DOHH2 (cell line): ENCODE measurements around the gene TRAF2.

ENCODE experiments used
- EZH2phosphoT487 ChIP-seq: fragments of 200-600 bp; sonication (generic); IDR thresholded peaks from 2 replicates; pipeline ENCODE4 v1.6.1; 2017; ENCODE audit warnings: borderline replicate concordance, mild to moderate bottlenecking, antibody characterized with exemption, low read length, moderate library complexity, mixed read lengths
- TF ChIP-seq, protein P1 (sequence below): fragments of 200-600 bp; sonication (generic); IDR thresholded peaks from one replicate; pipeline ENCODE4 v1.5.1; 2014; ENCODE audit warnings: antibody characterized with exemption, mild to moderate bottlenecking, low read depth, low read length; ENCODE audit not compliant: poor library complexity, severe bottlenecking

GRCh38 chr9:136865041-136865767 is 21.1 kb upstream of the TRAF2 start:
- TF ChIP-seq, protein P1, sequence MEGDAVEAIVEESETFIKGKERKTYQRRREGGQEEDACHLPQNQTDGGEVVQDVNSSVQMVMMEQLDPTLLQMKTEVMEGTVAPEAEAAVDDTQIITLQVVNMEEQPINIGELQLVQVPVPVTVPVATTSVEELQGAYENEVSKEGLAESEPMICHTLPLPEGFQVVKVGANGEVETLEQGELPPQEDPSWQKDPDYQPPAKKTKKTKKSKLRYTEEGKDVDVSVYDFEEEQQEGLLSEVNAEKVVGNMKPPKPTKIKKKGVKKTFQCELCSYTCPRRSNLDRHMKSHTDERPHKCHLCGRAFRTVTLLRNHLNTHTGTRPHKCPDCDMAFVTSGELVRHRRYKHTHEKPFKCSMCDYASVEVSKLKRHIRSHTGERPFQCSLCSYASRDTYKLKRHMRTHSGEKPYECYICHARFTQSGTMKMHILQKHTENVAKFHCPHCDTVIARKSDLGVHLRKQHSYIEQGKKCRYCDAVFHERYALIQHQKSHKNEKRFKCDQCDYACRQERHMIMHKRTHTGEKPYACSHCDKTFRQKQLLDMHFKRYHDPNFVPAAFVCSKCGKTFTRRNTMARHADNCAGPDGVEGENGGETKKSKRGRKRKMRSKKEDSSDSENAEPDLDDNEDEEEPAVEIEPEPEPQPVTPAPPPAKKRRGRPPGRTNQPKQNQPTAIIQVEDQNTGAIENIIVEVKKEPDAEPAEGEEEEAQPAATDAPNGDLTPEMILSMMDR: no peak
- TF ChIP-seq EZH2phosphoT487: no peak
